IMR-90 (cell line): ENCODE data around the gene ITIH5. TPM values are rescaled to one million over a fixed set of nuclear protein-coding genes. Genes with fewer than 3 reads are reported as not detected.

Experiments
- ATAC-seq: fragments of 200-7000 bp; cut with Tn5 transposase; 2 replicates; pipeline ENCODE4 v1.9.1; 2020; ENCODE audit warnings: low read depth, mild to moderate bottlenecking, moderate library complexity
- BruUV-seq: library from RNA; stranded (reverse); fragments of 400-500 nt; replicated peaks from 2 replicates; lab custom pipeline; 2021; lab: Mats Ljungman, UMichigan
- CTCF ChIA-PET: fragments of 300-600 bp; formaldehyde crosslinking; extraction: SDS; loops from one replicate; lab custom pipeline; 2021; ENCODE audit warnings: antibody characterized with exemption; lab: Yijun Ruan, JAX
- POLR2A ChIA-PET: fragments of 300-600 bp; sonication (Branson Sonifier 250); formaldehyde crosslinking; loops from one replicate; lab custom pipeline; 2022; ENCODE audit warnings: antibody characterized with exemption; ENCODE audit not compliant: unreplicated experiment; lab: Charles Lee
- DNase-seq: peaks from one replicate; pipeline ENCODE4 v3.0.0; 2013
- H2AFZ ChIP-seq: replicated peaks from 2 replicates; pipeline ENCODE3; 2013; ENCODE audit warnings: low read length, mild to moderate bottlenecking; ENCODE audit not compliant: poor library complexity
- H2AK5ac ChIP-seq: 2 replicates; pipeline ENCODE4 v1.6.1; 2013; ENCODE audit warnings: low read depth, low read length, inconsistent platforms
- H2AK9ac ChIP-seq: replicated peaks from 2 replicates; pipeline ENCODE3; 2013; ENCODE audit warnings: mild to moderate bottlenecking, low read depth, low read length, moderate library complexity; ENCODE audit not compliant: poor library complexity
- H2BK120ac ChIP-seq: 2 replicates; pipeline ENCODE4 v1.6.1; 2013; ENCODE audit warnings: low read depth, low read length, inconsistent platforms
- H2BK15ac ChIP-seq: 3 replicates; pipeline ENCODE4 v1.6.1; 2013; ENCODE audit warnings: low read depth, low read length, inconsistent platforms
- H2BK20ac ChIP-seq: 2 replicates; pipeline ENCODE4 v1.6.1; 2013; ENCODE audit warnings: low read depth, mild to moderate bottlenecking, inconsistent platforms, low read length, moderate library complexity
- H2BK5ac ChIP-seq: 2 replicates; pipeline ENCODE4 v1.6.1; 2013; ENCODE audit warnings: mild to moderate bottlenecking, low read depth, low read length, inconsistent platforms; ENCODE audit not compliant: poor library complexity, severe bottlenecking
- H3K14ac ChIP-seq: replicated peaks from 2 replicates; pipeline ENCODE4 v1.6.1; 2013; ENCODE audit warnings: low read depth, low read length, inconsistent platforms
- H3K18ac ChIP-seq: 2 replicates; pipeline ENCODE4 v1.6.1; 2013; ENCODE audit warnings: low read depth, low read length, control low read depth
- H3K23ac ChIP-seq: 2 replicates; pipeline ENCODE4 v1.6.1; 2013; ENCODE audit warnings: low read depth, low read length, inconsistent platforms
- H3K27ac ChIP-seq: 2 replicates; pipeline ENCODE4 v1.5.1; 2013; ENCODE audit warnings: mild to moderate bottlenecking, control low read depth, low read length; ENCODE audit not compliant: insufficient read depth
- H3K27me3 ChIP-seq: 2 replicates; pipeline ENCODE4 v1.6.1; 2013; ENCODE audit warnings: low read length; ENCODE audit not compliant: control insufficient read depth, insufficient read depth
- H3K36me3 ChIP-seq: 2 replicates; pipeline ENCODE4 v1.6.1; 2013; ENCODE audit warnings: low read length, mixed read lengths; ENCODE audit not compliant: control insufficient read depth, insufficient read depth
- H3K4ac ChIP-seq: 2 replicates; pipeline ENCODE4 v1.6.1; 2013; ENCODE audit warnings: low read depth, low read length, inconsistent platforms
- H3K4me1 ChIP-seq: 2 replicates; pipeline ENCODE4 v1.6.1; 2013; ENCODE audit warnings: low read length, mixed read lengths; ENCODE audit not compliant: control insufficient read depth, insufficient read depth
- H3K4me2 ChIP-seq: 2 replicates; pipeline ENCODE4 v1.6.1; 2013; ENCODE audit warnings: low read depth, mild to moderate bottlenecking, control low read depth, low read length, moderate library complexity
- H3K4me3 ChIP-seq: 2 replicates; pipeline ENCODE4 v1.5.1; 2013; ENCODE audit warnings: low read depth, mild to moderate bottlenecking, control low read depth, low read length, moderate library complexity; ENCODE audit not compliant: insufficient read depth
- H3K56ac ChIP-seq: 2 replicates; pipeline ENCODE4 v1.6.1; 2013; ENCODE audit warnings: low read length, inconsistent platforms; ENCODE audit not compliant: insufficient read depth; ENCODE audit errors: extremely low read depth
- H3K79me1 ChIP-seq, 2 experiments: 2 replicates each; pipeline ENCODE4 v1.6.1; 2013; ENCODE audit warnings: low read length in 2 of 2, inconsistent platforms in 1 of 2, low read depth in 1 of 2
- H3K9ac ChIP-seq: 2 replicates; pipeline ENCODE4 v1.6.1; 2013; ENCODE audit warnings: low read depth, low read length, control low read depth
- H3K9me1 ChIP-seq: 2 replicates; pipeline ENCODE4 v1.6.1; 2013; ENCODE audit warnings: low read length, inconsistent platforms; ENCODE audit not compliant: insufficient read depth
- H3K9me3 ChIP-seq: 2 replicates; pipeline ENCODE4 v1.6.1; 2013; ENCODE audit warnings: low read length; ENCODE audit not compliant: control insufficient read depth, insufficient read depth
- H4K20me1 ChIP-seq: 2 replicates; pipeline ENCODE4 v1.6.1; 2013; ENCODE audit warnings: low read length, inconsistent platforms; ENCODE audit not compliant: insufficient read depth
- H4K5ac ChIP-seq: 2 replicates; pipeline ENCODE4 v1.6.1; 2013; ENCODE audit warnings: mild to moderate bottlenecking, low read depth, low read length, control low read depth
- H4K8ac ChIP-seq, 2 experiments: 2 replicates each; pipeline ENCODE4 v1.6.1; 2013; ENCODE audit warnings: low read depth in 2 of 2, low read length in 2 of 2, control low read depth in 1 of 2, inconsistent platforms in 1 of 2
- H4K91ac ChIP-seq: 2 replicates; pipeline ENCODE4 v1.6.1; 2013; ENCODE audit warnings: low read depth, low read length, inconsistent platforms; ENCODE audit not compliant: insufficient read depth
- CEBPB ChIP-seq: IDR thresholded peaks from 2 replicates; pipeline ENCODE4 v1.6.1; 2012; ENCODE audit warnings: low read depth, low read length, improper control_type of control experiment
- CHD1 ChIP-seq: IDR thresholded peaks from 2 replicates; pipeline ENCODE4 v1.6.1; 2012; ENCODE audit warnings: low read depth, low read length, improper control_type of control experiment
- CTCF ChIP-seq: conservative IDR thresholded peaks from 2 replicates; pipeline ENCODE4 v1.5.1; 2012; ENCODE audit warnings: mild to moderate bottlenecking, low read depth, low read length, improper control_type of control experiment
- ELK1 ChIP-seq: fragments of 150-350 bp; IDR thresholded peaks from 2 replicates; pipeline ENCODE4 v1.6.1; 2016; ENCODE audit warnings: low read depth, mild to moderate bottlenecking, low read length, moderate library complexity, borderline replicate concordance
- RCOR1 ChIP-seq: IDR thresholded peaks from 2 replicates; pipeline ENCODE4 v1.6.1; 2012; ENCODE audit warnings: mild to moderate bottlenecking, low read length, improper control_type of control experiment; ENCODE audit not compliant: insufficient replicate concordance
- WGBS, 2 experiments: methylation state at CpG; one replicate each; pipeline versions ENCODE4 v1.1.5 to v1.1.7; 2013; ENCODE audit warnings: missing lambda C conversion rate in 2 of 2; ENCODE audit not compliant: insufficient read length in 1 of 2; ENCODE audit errors: extremely low coverage in 2 of 2; 5-methylcytosine and 5-hydroxymethylcytosine counted together
- dilution Hi-C: fragments of 300-500 bp; cut with HindIII; formaldehyde crosslinking; loops from one replicate; pipeline ENCODE4 v1.14.3; 2018; ENCODE audit warnings: low sequenced_read_pairs; ENCODE audit not compliant: unreplicated experiment
- in situ Hi-C: fragments of 300-500 bp; cut with MboI; formaldehyde crosslinking; loops from 3 replicates; pipeline ENCODE4 v1.14.3; 2019; ENCODE audit warnings: low sequenced_read_pairs, inconsistent platforms, mixed read lengths
- intact Hi-C: fragments of 100-400 bp; cut with micrococcal nuclease; formaldehyde crosslinking; loops from 2 replicates; pipeline ENCODE4 v1.10.0; 2022
- polyA plus RNA-seq, 3 experiments: library from polyadenylated mRNA; depleted of rRNA; stranded (reverse); fragments of >200 nt; gene quantifications; 2 replicates each; pipeline ENCODE4 v1.2.3, GENCODE V29; 2012; ENCODE audit warnings: low replicate concordance in 1 of 3
- total RNA-seq: library from RNA; depleted of rRNA; stranded (reverse); fragments of >200 nt; gene quantifications from 2 replicates; pipeline ENCODE4 v1.2.3, GENCODE V29; 2012
- TF ChIP-seq, protein P1 (sequence below): fragments of 150-350 bp; IDR thresholded peaks from 2 replicates; pipeline ENCODE4 v1.6.1; 2017; ENCODE audit warnings: mild to moderate bottlenecking, antibody characterized with exemption, low read length, low read depth

The ITIH5 gene
- total and polyA plus RNA-seq, 2 of the 4 experiments (the other 2 are of a cell fraction), result under 0.01 to 0.07 TPM

- H3K27me3 ChIP-seq, result no peaks in the 10 kb centered on the region
- in situ Hi-C loops (no loop called here), dilution Hi-C loops (no loop called here), intact Hi-C loops (no loop called here)
- H3K4ac ChIP-seq, result no peak overlapping the region
- H4K5ac ChIP-seq, result no peak overlapping the region
- ChIA-PET POLR2A (no interaction called here), CTCF (no interaction called here)
- no peak overlapping the region for H3K4me2 ChIP-seq
- no TSS peak for BruUV-seq
- H2AK9ac ChIP-seq, result no peak overlapping the region
- 64% methylated on average over 3 of the region's 3 CpGs; no CpG with 5 or more reads in 1 of the 2 experiments for WGBS, 2 experiments
- no peak overlapping the region for H3K4me3 ChIP-seq
- H2BK5ac ChIP-seq, result no peak overlapping the region
- H2BK20ac ChIP-seq, result no peak overlapping the region
- no peak overlapping the region for H3K14ac ChIP-seq
- no peak overlapping the region for H3K9ac ChIP-seq
- H3K36me3 ChIP-seq, result no peaks in the 10 kb centered on the region
- no peaks in the 10 kb centered on the region for H3K9me1 ChIP-seq
- H3K4me1 ChIP-seq, result no peaks in the 10 kb centered on the region
- no peak overlapping the region for H2BK15ac ChIP-seq
- H2AFZ ChIP-seq, result no peak overlapping the region
- no peaks in the 10 kb centered on the region for H3K9me3 ChIP-seq
- H3K27ac ChIP-seq, result no peak overlapping the region
- H3K23ac ChIP-seq, result no peak overlapping the region
- no peak for DNase-seq
- H3K79me1 ChIP-seq, result no peaks in the 10 kb centered on the region
- no peak overlapping the region for H3K56ac ChIP-seq
- H4K8ac ChIP-seq, result no peak overlapping the region
- H2BK120ac ChIP-seq, result no peak overlapping the region
- TF ChIP-seq CEBPB, result no peak
- TF ChIP-seq CHD1, result no peak
- TF ChIP-seq, protein P1, sequence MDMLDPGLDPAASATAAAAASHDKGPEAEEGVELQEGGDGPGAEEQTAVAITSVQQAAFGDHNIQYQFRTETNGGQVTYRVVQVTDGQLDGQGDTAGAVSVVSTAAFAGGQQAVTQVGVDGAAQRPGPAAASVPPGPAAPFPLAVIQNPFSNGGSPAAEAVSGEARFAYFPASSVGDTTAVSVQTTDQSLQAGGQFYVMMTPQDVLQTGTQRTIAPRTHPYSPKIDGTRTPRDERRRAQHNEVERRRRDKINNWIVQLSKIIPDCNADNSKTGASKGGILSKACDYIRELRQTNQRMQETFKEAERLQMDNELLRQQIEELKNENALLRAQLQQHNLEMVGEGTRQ, result no peak
- no peak for TF ChIP-seq ELK1
- no peak for TF ChIP-seq RCOR1
- no peak for TF ChIP-seq CTCF
- no peak for ATAC-seq
- no peak overlapping the region for H3K18ac ChIP-seq
- H2AK5ac ChIP-seq, result no peak overlapping the region
- H4K20me1 ChIP-seq, result no peaks in the 10 kb centered on the region
- H4K91ac ChIP-seq, result no peak overlapping the region
These were observed 29.8 kb upstream of the ITIH5 start for GRCh38 chr10:7696545-7696944.
